CD4-positive, alpha-beta T cell treated with Interleukin-4 for 4 hours (primary cell): Measurements from ENCODE around the gene HNRNPAB.
A peak's percentile ranks its signal among the peaks of the same experiment; 100 is the strongest.

Experiments used
- DNase-seq: peaks from one replicate; pipeline ENCODE4 v3.0.0-alpha.2; 2020

The HNRNPAB gene

GRCh38 chr5:178204182-178204934 lies at the start of gene HNRNPAB:
HNRNPAB (plus strand) TSS chr5:178204533; CDS start chr5:178204838, 305 bp downstream.
- peak; percentile 95 for DNase-seq

GRCh38 chr5:178155065-178155464 lies 49.3 kb upstream of the HNRNPAB start:
- no peak for DNase-seq

- no peak for DNase-seq
Observed at GRCh38 chr5:178160176-178160575, 44.2 kb upstream of the HNRNPAB start.

- no peak for DNase-seq
Observed at GRCh38 chr5:178162481-178162880, 41.9 kb upstream of the HNRNPAB start.

GRCh38 chr5:178163772-178164735 lies 40.3 kb upstream of the HNRNPAB start:
- peak; percentile 85 for DNase-seq

- DNase-seq, result no peak
Observed at GRCh38 chr5:178165581-178165980, 38.8 kb upstream of the HNRNPAB start.

- DNase-seq, result no peak
Observed at GRCh38 chr5:178170455-178170854, 33.9 kb upstream of the HNRNPAB start.

- DNase-seq, result no peak
Observed at GRCh38 chr5:178174456-178174855, 29.9 kb upstream of the HNRNPAB start.

GRCh38 chr5:178176791-178177190 lies 27.5 kb upstream of the HNRNPAB start:
- no peak for DNase-seq

- DNase-seq, result no peak
Observed at GRCh38 chr5:178177569-178177968, 26.8 kb upstream of the HNRNPAB start.

- no peak for DNase-seq
Observed at GRCh38 chr5:178180141-178180863, 24.0 kb upstream of the HNRNPAB start.

GRCh38 chr5:178182158-178182876 lies 22.0 kb upstream of the HNRNPAB start:
- no peak for DNase-seq

- DNase-seq, result no peak
Observed at GRCh38 chr5:178186427-178186826, 17.9 kb upstream of the HNRNPAB start.

- no peak for DNase-seq
Observed at GRCh38 chr5:178187014-178187413, 17.3 kb upstream of the HNRNPAB start, which contains the start of gene GMCL2. GMCL2 (minus strand) TSS chr5:178187371; CDS start chr5:178187299, 72 bp downstream.

- DNase-seq, result no peak
Observed at GRCh38 chr5:178189433-178189832, 14.9 kb upstream of the HNRNPAB start.

- DNase-seq, result no peak
Observed at GRCh38 chr5:178191661-178192060, 12.7 kb upstream of the HNRNPAB start.

GRCh38 chr5:178192244-178192643 lies 12.1 kb upstream of the HNRNPAB start:
- DNase-seq, result no peak

- no peak for DNase-seq
Observed at GRCh38 chr5:178192787-178193186, 11.5 kb upstream of the HNRNPAB start.

GRCh38 chr5:178193251-178193809 lies 11.0 kb upstream of the HNRNPAB start:
- no peak for DNase-seq

GRCh38 chr5:178194026-178194425 lies 10.3 kb upstream of the HNRNPAB start:
- no peak for DNase-seq

- DNase-seq, result no peak
Observed at GRCh38 chr5:178196281-178196812, 8.0 kb upstream of the HNRNPAB start.

- DNase-seq, result no peak
Observed at GRCh38 chr5:178196986-178197385, 7.3 kb upstream of the HNRNPAB start.
